HFFc6 (cell line): ENCODE measurements around the gene HEXD. TPM values are rescaled to one million over a fixed set of nuclear protein-coding genes. Genes with fewer than 3 reads are reported as not detected.

Experiments used
- DNase-seq: peaks from one replicate; pipeline ENCODE4 v3.0.0-alpha.2; 2018
- H3K27ac Mint-ChIP-seq: 2 replicates; pipeline ENCODE4 v1.8.0; 2020; ENCODE audit warnings: mild to moderate bottlenecking, mixed read lengths
- H3K27me3 Mint-ChIP-seq: 2 replicates; pipeline ENCODE4 v1.8.0; 2021; ENCODE audit warnings: mild to moderate bottlenecking, moderate library complexity, mixed read lengths; ENCODE audit not compliant: insufficient read depth
- H3K36me3 Mint-ChIP-seq: 2 replicates; pipeline ENCODE4 v1.8.0; 2021; ENCODE audit warnings: low read depth, mixed read lengths
- H3K4me1 Mint-ChIP-seq: 2 replicates; pipeline ENCODE4 v1.8.0; 2020; ENCODE audit warnings: low read depth, mixed read lengths
- H3K4me3 Mint-ChIP-seq: 2 replicates; pipeline ENCODE4 v1.8.0; 2020; ENCODE audit warnings: mild to moderate bottlenecking, moderate library complexity, mixed read lengths
- H3K9me3 Mint-ChIP-seq: 2 replicates; pipeline ENCODE4 v1.8.0; 2020; ENCODE audit warnings: mild to moderate bottlenecking, mixed read lengths
- CTCF ChIP-seq: fragments of 200-600 bp; sonication (generic); IDR thresholded peaks from 2 replicates; pipeline ENCODE4 v1.5.0; 2021; ENCODE audit warnings: antibody characterized with exemption, mild to moderate bottlenecking
- total RNA-seq, 6 experiments: library from RNA; stranded (reverse); fragmentation: NEBNext Ultra II Directional; extraction: Animal tissue kit (Norgen Biotek cat#: 25700); gene quantifications; 2 replicates in 1 of 6; 3 replicates in 5 of 6; pipeline ENCODE4 v1.2.3, GENCODE V29; 2021

HEXD gene
- total RNA-seq, 6 experiments from 2014 or later = 4.3 to 6.8 (median 5.6) TPM

- Mint-ChIP-seq H3K4me1 (peaks cover 13% of the 10 kb centered on the region), H3K27ac (no peak overlapping the region), H3K9me3 (no peaks in the 10 kb centered on the region), H3K36me3 (no peaks in the 10 kb centered on the region), H3K4me3 (no peak overlapping the region), H3K27me3 (peaks cover 7% of the 10 kb centered on the region)
- no peak for DNase-seq
- TF ChIP-seq CTCF = no peak
Observed at GRCh38 chr17:82433560-82434215, 15.5 kb downstream of the HEXD start.

- DNase-seq = no peak
- Mint-ChIP-seq H3K27ac (no peak overlapping the region), H3K4me1 (peaks cover 13% of the 10 kb centered on the region), H3K4me3 (no peak overlapping the region), H3K27me3 (peaks cover 7% of the 10 kb centered on the region), H3K36me3 (no peaks in the 10 kb centered on the region), H3K9me3 (no peaks in the 10 kb centered on the region)
- TF ChIP-seq CTCF = no peak
Observed at GRCh38 chr17:82434216-82434565, 16.0 kb downstream of the HEXD start.

GRCh38 chr17:82435103-82435502, 17.0 kb downstream of the HEXD start:
- Mint-ChIP-seq H3K9me3 (no peaks in the 10 kb centered on the region), H3K4me3 (no peak overlapping the region), H3K4me1 (peaks cover 7% of the 10 kb centered on the region), H3K27ac (no peak overlapping the region), H3K36me3 (no peaks in the 10 kb centered on the region), H3K27me3 (peaks cover 1% of the 10 kb centered on the region; the same call in 1 of the 2 replicates)
- TF ChIP-seq CTCF = no peak
- no peak for DNase-seq

GRCh38 chr17:82435601-82436583, 17.7 kb downstream of the HEXD start:
- H3K27me3 Mint-ChIP-seq = peaks cover 1% of the 10 kb centered on the region; the same call in 1 of the 2 replicates
- H3K4me1 Mint-ChIP-seq = peaks cover 6% of the 10 kb centered on the region
- H3K4me3 Mint-ChIP-seq = no peak overlapping the region
- H3K27ac Mint-ChIP-seq = no peak overlapping the region
- TF ChIP-seq CTCF = no peak
- no peak for DNase-seq
- no peaks in the 10 kb centered on the region for H3K9me3 Mint-ChIP-seq
- no peaks in the 10 kb centered on the region for H3K36me3 Mint-ChIP-seq

- H3K27me3 Mint-ChIP-seq = no peaks in the 10 kb centered on the region; the same call in 1 of the 2 replicates
Observed at GRCh38 chr17:82436601-82437324, 18.6 kb downstream of the HEXD start.

More at GRCh38 chr17:82436601-82437324, 18.6 kb downstream of the HEXD start:
- H3K9me3 Mint-ChIP-seq = no peaks in the 10 kb centered on the region
- DNase-seq = no peak
- H3K36me3 Mint-ChIP-seq = no peaks in the 10 kb centered on the region
- no peak for TF ChIP-seq CTCF
- peaks cover 6% of the 10 kb centered on the region for H3K4me1 Mint-ChIP-seq
- no peak overlapping the region for H3K4me3 Mint-ChIP-seq
- no peak overlapping the region for H3K27ac Mint-ChIP-seq
